Glutamatergic neuron (in vitro differentiated cells): ENCODE data around the gene SALL4. TPM values are rescaled to one million over a fixed set of nuclear protein-coding genes. Genes with fewer than 3 reads are reported as not detected.
"Not testable (repeated sequence)": the region's sequence is repeated elsewhere in the genome, so short reads cannot be mapped to it uniquely, and the experiment has no call there.

Source experiments
- DNase-seq: peaks from one replicate; pipeline ENCODE4 v3.0.0; 2022
- H3K27ac Mint-ChIP-seq: one replicate; pipeline ENCODE4 v1.8.0; 2020; ENCODE audit warnings: mild to moderate bottlenecking, mixed read lengths, inconsistent platforms; ENCODE audit not compliant: unreplicated experiment
- H3K27me3 Mint-ChIP-seq: one replicate; pipeline ENCODE4 v1.8.0; 2020; ENCODE audit warnings: mild to moderate bottlenecking, moderate library complexity, mixed read lengths, inconsistent platforms; ENCODE audit not compliant: unreplicated experiment
- H3K36me3 Mint-ChIP-seq: one replicate; pipeline ENCODE4 v1.8.0; 2020; ENCODE audit warnings: mild to moderate bottlenecking, mixed read lengths, inconsistent platforms; ENCODE audit not compliant: unreplicated experiment
- H3K4me1 Mint-ChIP-seq: one replicate; pipeline ENCODE4 v1.8.0; 2020; ENCODE audit warnings: mild to moderate bottlenecking, low read depth, mixed read lengths, inconsistent platforms; ENCODE audit not compliant: unreplicated experiment
- H3K4me3 Mint-ChIP-seq: one replicate; pipeline ENCODE4 v1.8.0; 2020; ENCODE audit warnings: mild to moderate bottlenecking, mixed read lengths, inconsistent platforms; ENCODE audit not compliant: unreplicated experiment
- H3K9me3 Mint-ChIP-seq: one replicate; pipeline ENCODE4 v1.8.0; 2020; ENCODE audit warnings: mild to moderate bottlenecking, moderate library complexity, mixed read lengths, inconsistent platforms; ENCODE audit not compliant: unreplicated experiment
- total RNA-seq: library from RNA; stranded (reverse); fragmentation: NEBNext Ultra II Directional; extraction: Animal tissue kit (Norgen Biotek cat#: 25700); gene quantifications from one replicate; pipeline ENCODE4 v1.2.1, GENCODE V29; 2021; ENCODE audit not compliant: unreplicated experiment
- TF ChIP-seq, protein P1 (sequence below): fragments of 200-600 bp; sonication (generic); IDR thresholded peaks from one replicate; pipeline ENCODE4 v1.5.0; 2021; ENCODE audit not compliant: partially characterized antibody, unreplicated experiment

The SALL4 gene
- total RNA-seq, 1 donor from 2014 or later: 41.0 TPM

DNA sequence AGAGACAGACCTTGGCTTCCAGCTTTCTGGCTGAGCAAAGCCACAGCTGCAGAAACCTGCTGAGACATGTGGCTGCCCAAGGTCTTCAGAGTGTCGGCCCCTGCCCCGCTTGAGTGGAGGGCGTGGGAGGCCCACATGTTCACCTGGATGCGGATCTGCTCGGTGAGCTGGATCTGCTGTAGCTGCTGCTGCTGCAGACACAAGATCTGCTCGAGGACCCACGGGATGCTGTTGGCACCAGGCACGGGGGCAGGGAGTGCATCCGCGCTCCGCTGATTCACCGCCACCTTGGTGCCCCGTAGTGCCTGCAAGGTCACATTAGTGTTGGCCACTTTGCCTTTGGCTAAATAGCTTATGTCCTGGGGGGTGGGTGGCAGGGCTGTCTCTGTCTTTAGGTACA is 10.7 kb downstream of the SALL4 start:
- H3K27ac Mint-ChIP-seq: no peak overlapping the region
- H3K4me3 Mint-ChIP-seq: no peak overlapping the region
- TF ChIP-seq, protein P1, sequence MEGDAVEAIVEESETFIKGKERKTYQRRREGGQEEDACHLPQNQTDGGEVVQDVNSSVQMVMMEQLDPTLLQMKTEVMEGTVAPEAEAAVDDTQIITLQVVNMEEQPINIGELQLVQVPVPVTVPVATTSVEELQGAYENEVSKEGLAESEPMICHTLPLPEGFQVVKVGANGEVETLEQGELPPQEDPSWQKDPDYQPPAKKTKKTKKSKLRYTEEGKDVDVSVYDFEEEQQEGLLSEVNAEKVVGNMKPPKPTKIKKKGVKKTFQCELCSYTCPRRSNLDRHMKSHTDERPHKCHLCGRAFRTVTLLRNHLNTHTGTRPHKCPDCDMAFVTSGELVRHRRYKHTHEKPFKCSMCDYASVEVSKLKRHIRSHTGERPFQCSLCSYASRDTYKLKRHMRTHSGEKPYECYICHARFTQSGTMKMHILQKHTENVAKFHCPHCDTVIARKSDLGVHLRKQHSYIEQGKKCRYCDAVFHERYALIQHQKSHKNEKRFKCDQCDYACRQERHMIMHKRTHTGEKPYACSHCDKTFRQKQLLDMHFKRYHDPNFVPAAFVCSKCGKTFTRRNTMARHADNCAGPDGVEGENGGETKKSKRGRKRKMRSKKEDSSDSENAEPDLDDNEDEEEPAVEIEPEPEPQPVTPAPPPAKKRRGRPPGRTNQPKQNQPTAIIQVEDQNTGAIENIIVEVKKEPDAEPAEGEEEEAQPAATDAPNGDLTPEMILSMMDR: no peak
- H3K9me3 Mint-ChIP-seq: no peaks in the 10 kb centered on the region
- H3K36me3 Mint-ChIP-seq: no peaks in the 10 kb centered on the region
- no peak for DNase-seq
- H3K4me1 Mint-ChIP-seq: peaks cover 3% of the 10 kb centered on the region
- no peaks in the 10 kb centered on the region for H3K27me3 Mint-ChIP-seq

DNA sequence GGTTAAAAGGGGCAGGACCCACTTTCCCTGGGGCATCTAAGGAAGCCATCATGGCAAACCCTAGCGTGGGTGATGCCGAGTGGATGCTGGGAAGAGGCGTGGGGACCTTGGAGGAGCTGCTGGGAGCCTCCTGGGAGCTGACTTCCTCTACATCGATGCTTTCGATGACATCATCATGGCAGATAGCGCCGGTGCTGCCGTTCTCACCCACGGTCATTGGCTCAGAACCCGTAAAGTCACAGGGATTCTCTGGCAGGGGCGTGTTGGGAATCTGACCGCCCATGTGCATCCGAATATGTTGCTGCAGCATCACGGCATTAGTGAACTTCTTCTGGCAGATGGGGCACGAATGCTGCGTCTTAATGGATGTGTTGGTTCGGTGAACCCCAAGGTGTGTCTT is 12.1 kb downstream of the SALL4 start:
- H3K36me3 Mint-ChIP-seq: no peaks in the 10 kb centered on the region
- no peaks in the 10 kb centered on the region for H3K9me3 Mint-ChIP-seq
- no peak overlapping the region for H3K27ac Mint-ChIP-seq

DNA sequence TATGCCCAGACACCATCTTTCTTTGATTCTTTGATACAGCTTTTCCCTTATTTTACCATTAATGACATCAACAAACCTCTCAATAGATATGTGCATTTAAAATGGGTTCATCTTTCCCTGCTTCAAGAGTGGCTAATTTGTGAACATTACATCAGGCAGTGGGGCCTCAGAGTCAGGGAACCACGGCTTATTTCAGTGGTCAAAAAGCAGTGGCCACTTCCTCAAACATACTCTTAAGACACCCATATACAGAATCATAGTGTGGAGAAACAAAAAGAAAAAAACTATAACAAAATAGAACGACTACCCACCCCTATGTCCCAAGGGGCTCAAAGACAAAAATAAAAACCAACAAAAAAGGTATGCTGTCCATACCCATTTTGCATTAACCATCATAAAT is 12.9 kb downstream of the SALL4 start:
- Mint-ChIP-seq H3K36me3 (no peaks in the 10 kb centered on the region), H3K9me3 (no peaks in the 10 kb centered on the region), H3K27ac (no peak overlapping the region), H3K27me3 (no peaks in the 10 kb centered on the region), H3K4me1 (no peaks in the 10 kb centered on the region), H3K4me3 (no peak overlapping the region)
- DNase-seq: no peak
- TF ChIP-seq, protein P1: no peak

More for the DNA sequence above, 12.1 kb downstream of the SALL4 start:
- TF ChIP-seq, protein P1: no peak
- DNase-seq: no peak
- Mint-ChIP-seq H3K27me3 (no peaks in the 10 kb centered on the region), H3K4me1 (no peaks in the 10 kb centered on the region), H3K4me3 (no peak overlapping the region)

DNA sequence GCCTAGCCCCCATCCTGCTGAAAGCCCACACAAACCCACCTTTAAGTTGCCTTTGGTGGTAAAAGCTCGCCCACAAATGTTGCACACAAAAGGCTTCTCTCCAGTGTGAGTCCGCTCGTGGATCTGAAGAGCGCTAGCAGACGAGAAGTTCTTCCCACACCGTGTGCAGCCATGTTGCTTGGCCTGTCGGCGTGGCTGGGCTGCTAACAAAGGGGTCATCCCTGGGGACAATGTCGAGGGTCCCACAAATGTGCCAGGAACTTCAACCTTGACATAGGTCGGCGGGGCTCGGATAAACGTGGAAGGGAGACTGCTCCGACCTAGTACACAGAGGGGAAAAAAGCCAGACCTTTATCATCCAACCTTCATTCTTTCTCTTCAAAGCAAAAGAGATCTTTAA is 13.5 kb downstream of the SALL4 start:
- H3K9me3 Mint-ChIP-seq: no peaks in the 10 kb centered on the region
- no peaks in the 10 kb centered on the region for H3K4me1 Mint-ChIP-seq
- no peak overlapping the region for H3K4me3 Mint-ChIP-seq
- H3K27ac Mint-ChIP-seq: no peak overlapping the region
- H3K36me3 Mint-ChIP-seq: no peaks in the 10 kb centered on the region
- no peak for DNase-seq
- TF ChIP-seq, protein P1: no peak
- no peaks in the 10 kb centered on the region for H3K27me3 Mint-ChIP-seq

DNA sequence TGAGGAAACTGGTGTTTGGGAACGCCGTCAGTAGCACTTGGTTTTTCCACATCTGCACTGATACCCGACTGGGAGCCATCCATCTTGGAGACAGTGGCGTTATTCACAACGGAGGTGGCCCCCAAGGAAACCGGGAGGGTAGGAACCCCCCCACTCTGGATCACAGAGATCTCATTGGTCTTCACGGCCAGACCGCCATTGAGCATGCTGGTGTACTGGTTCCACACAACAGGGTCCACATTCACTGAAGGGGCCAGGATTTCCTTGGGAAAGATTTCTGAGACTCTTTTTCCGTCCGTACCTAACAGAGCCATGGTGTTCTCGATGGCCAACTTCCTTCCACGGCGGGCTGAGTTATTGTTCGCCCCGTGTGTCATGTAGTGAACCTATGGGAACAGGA is 18.0 kb downstream of the SALL4 start:
- TF ChIP-seq, protein P1: no peak
- H3K27ac Mint-ChIP-seq: no peak overlapping the region
- H3K4me3 Mint-ChIP-seq: no peak overlapping the region
- no peak for DNase-seq
- H3K4me1 Mint-ChIP-seq: no peaks in the 10 kb centered on the region
- peaks cover 8% of the 10 kb centered on the region for H3K36me3 Mint-ChIP-seq
- H3K9me3 Mint-ChIP-seq: peaks cover 2% of the 10 kb centered on the region
- H3K27me3 Mint-ChIP-seq: peaks cover 3% of the 10 kb centered on the region

DNA sequence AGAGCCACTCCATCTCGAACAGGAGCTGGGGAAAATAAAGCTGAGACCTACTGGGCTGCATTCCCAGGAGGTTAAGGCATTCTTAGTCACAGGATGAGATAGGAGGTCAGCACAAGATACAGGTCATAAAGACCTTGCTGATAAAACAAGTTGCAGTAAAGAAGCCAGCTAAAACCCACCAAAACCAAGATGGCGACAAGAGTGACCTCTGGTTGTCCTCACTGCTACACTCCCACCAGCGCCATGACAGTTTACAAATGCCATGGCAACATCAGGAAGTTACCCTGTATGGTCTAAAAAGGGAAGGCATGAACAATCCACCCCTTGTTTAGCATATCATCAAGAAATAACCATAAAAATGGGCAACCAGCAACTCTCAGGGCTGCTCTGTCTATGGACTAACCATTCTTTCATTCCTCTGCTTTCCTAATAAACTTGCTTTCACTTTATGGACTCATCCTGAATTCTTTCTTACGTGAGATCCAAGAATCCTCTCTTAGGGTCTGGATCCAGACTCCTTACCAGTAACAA is 24.0 kb downstream of the SALL4 start:
- H3K4me1 Mint-ChIP-seq, H3K9me3 Mint-ChIP-seq, H3K4me3 Mint-ChIP-seq, H3K27me3 Mint-ChIP-seq, DNase-seq, H3K27ac Mint-ChIP-seq: not testable (repeated sequence)
- H3K36me3 Mint-ChIP-seq: peaks cover 23% of the 10 kb centered on the region
